ENCODE measurements around the gene HBA1. TPM values are rescaled to one million over a fixed set of nuclear protein-coding genes. Genes with fewer than 3 reads are reported as not detected.

The HBA1 gene
- total RNA-seq, 2 experiments from 2014 or later = not detected

- DNase-seq (ENCODE audit: low spot score) = peak; percentile 61
- no peak overlapping the region for H2AFZ ChIP-seq (ENCODE audit: low read length)
- no peaks in the 10 kb centered on the region for H3K9me2 ChIP-seq (ENCODE audit: insufficient read depth, low read length)
- no peak overlapping the region for H3K4me2 ChIP-seq (ENCODE audit: low read length)
- intact Hi-C loops (cut with micrococcal nuclease; ENCODE audit: unreplicated experiment) = loop anchor here (2.0 kb wide), 1 partner anchor 82 kb away; no protein-coding TSS in a partner anchor
- no peak overlapping the region for H3K27ac ChIP-seq (ENCODE audit: low read depth, low read length, poor library complexity, severe bottlenecking)
- no peaks in the 10 kb centered on the region for H3K9me3 ChIP-seq (ENCODE audit: low read length)
- no peaks in the 10 kb centered on the region for H3K4me1 ChIP-seq (ENCODE audit: insufficient read depth, low read length, poor library complexity, severe bottlenecking)
- ChIA-PET POLR2A (interaction anchor here (0.9 kb wide), 1 partner anchor 19 kb away, joined by 4 read pairs; no protein-coding TSS in a partner anchor), CTCF (ENCODE audit: unreplicated experiment) (no interaction called here)
- no peak overlapping the region for H3K4me3 ChIP-seq (ENCODE audit: low read depth, low read length, poor library complexity, severe bottlenecking)
- no TSS peak for BruUV-seq (replicated peaks)
- H4K20me1 ChIP-seq (ENCODE audit: insufficient read depth, low read length) = no peaks in the 10 kb centered on the region
- peaks cover 83% of the 10 kb centered on the region for H3K36me3 ChIP-seq (ENCODE audit: insufficient read depth, low read length)
- TF ChIP-seq, protein P1, sequence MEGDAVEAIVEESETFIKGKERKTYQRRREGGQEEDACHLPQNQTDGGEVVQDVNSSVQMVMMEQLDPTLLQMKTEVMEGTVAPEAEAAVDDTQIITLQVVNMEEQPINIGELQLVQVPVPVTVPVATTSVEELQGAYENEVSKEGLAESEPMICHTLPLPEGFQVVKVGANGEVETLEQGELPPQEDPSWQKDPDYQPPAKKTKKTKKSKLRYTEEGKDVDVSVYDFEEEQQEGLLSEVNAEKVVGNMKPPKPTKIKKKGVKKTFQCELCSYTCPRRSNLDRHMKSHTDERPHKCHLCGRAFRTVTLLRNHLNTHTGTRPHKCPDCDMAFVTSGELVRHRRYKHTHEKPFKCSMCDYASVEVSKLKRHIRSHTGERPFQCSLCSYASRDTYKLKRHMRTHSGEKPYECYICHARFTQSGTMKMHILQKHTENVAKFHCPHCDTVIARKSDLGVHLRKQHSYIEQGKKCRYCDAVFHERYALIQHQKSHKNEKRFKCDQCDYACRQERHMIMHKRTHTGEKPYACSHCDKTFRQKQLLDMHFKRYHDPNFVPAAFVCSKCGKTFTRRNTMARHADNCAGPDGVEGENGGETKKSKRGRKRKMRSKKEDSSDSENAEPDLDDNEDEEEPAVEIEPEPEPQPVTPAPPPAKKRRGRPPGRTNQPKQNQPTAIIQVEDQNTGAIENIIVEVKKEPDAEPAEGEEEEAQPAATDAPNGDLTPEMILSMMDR (conservative IDR thresholded peaks at IDR 0.05; ENCODE audit: low read length) = peak; percentile 73
- no peak for TF ChIP-seq EZH2phosphoT487 (IDR thresholded peaks at IDR 0.05; ENCODE audit: borderline replicate concordance, low read depth, low read length)
- H3K79me2 ChIP-seq (ENCODE audit: insufficient read depth, low read depth, low read length) = no peaks in the 10 kb centered on the region
Measured at GRCh38 chr16:188674-189073, 12.2 kb downstream of the HBA1 start.

GRCh38 chr16:189604-190186, 13.2 kb downstream of the HBA1 start:
- ChIA-PET CTCF (ENCODE audit: unreplicated experiment) (no interaction called here), POLR2A (no interaction called here)
- TF ChIP-seq, protein P1 (conservative IDR thresholded peaks at IDR 0.05; ENCODE audit: low read length) = no peak
- no peak for TF ChIP-seq EZH2phosphoT487 (IDR thresholded peaks at IDR 0.05; ENCODE audit: borderline replicate concordance, low read depth, low read length)
- no peaks in the 10 kb centered on the region for H3K79me2 ChIP-seq (ENCODE audit: insufficient read depth, low read depth, low read length)
- intact Hi-C loops (cut with micrococcal nuclease; ENCODE audit: unreplicated experiment) = loop anchor here (2.0 kb wide), 1 partner anchor 83 kb away; no protein-coding TSS in a partner anchor
- no peaks in the 10 kb centered on the region for H3K4me1 ChIP-seq (ENCODE audit: insufficient read depth, low read length, poor library complexity, severe bottlenecking)
- H3K4me3 ChIP-seq (ENCODE audit: low read depth, low read length, poor library complexity, severe bottlenecking) = no peak overlapping the region
- no peak for DNase-seq (ENCODE audit: low spot score)
- no peak overlapping the region for H3K4me2 ChIP-seq (ENCODE audit: low read length)
- H4K20me1 ChIP-seq (ENCODE audit: insufficient read depth, low read length) = no peaks in the 10 kb centered on the region
- no peaks in the 10 kb centered on the region for H3K9me3 ChIP-seq (ENCODE audit: low read length)
- peaks cover 88% of the 10 kb centered on the region for H3K36me3 ChIP-seq (ENCODE audit: insufficient read depth, low read length)
- H2AFZ ChIP-seq (ENCODE audit: low read length) = no peak overlapping the region
- H3K27ac ChIP-seq (ENCODE audit: low read depth, low read length, poor library complexity, severe bottlenecking) = no peak overlapping the region
- BruUV-seq (replicated peaks) = TSS peak; percentile 44
- no peaks in the 10 kb centered on the region for H3K9me2 ChIP-seq (ENCODE audit: insufficient read depth, low read length)

DNA sequence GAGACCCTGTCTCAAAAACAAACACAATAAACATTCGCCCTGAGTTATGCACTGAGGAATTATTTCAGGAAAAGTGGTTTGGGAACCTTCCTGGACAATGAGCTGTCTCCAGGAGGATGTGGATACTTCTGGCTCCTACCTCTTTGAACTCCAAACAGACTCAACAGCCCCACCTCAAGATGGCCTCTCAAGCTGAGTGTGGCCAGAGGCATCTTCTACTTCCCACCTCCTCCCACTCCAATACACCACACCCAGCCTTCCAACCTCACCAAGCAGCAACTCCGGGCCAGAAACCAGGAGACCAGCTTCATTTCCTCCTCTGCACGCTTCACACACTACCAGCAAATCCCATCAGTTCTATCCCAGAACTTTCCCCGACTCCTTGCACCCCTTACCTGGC, 15.4 kb downstream of the HBA1 start:
- no TSS peak for BruUV-seq (replicated peaks)
- POLR2A ChIA-PET = no interaction called here
- CTCF ChIA-PET (ENCODE audit: unreplicated experiment) = no interaction called here

More for the DNA sequence above, 15.4 kb downstream of the HBA1 start:
- no peak overlapping the region for H2AFZ ChIP-seq (ENCODE audit: low read length)
- intact Hi-C loops (cut with micrococcal nuclease; ENCODE audit: unreplicated experiment) = no loop called here
- H3K79me2 ChIP-seq (ENCODE audit: insufficient read depth, low read depth, low read length) = no peaks in the 10 kb centered on the region
- no peaks in the 10 kb centered on the region for H4K20me1 ChIP-seq (ENCODE audit: insufficient read depth, low read length)
- DNase-seq (ENCODE audit: low spot score) = no peak
- H3K4me1 ChIP-seq (ENCODE audit: insufficient read depth, low read length, poor library complexity, severe bottlenecking) = no peaks in the 10 kb centered on the region
- TF ChIP-seq, protein P1 (conservative IDR thresholded peaks at IDR 0.05; ENCODE audit: low read length) = no peak
- TF ChIP-seq EZH2phosphoT487 (IDR thresholded peaks at IDR 0.05; ENCODE audit: borderline replicate concordance, low read depth, low read length) = no peak
- peaks cover 99% of the 10 kb centered on the region for H3K36me3 ChIP-seq (ENCODE audit: insufficient read depth, low read length)
- no peak overlapping the region for H3K4me3 ChIP-seq (ENCODE audit: low read depth, low read length, poor library complexity, severe bottlenecking)
- H3K9me2 ChIP-seq (ENCODE audit: insufficient read depth, low read length) = no peaks in the 10 kb centered on the region
- no peaks in the 10 kb centered on the region for H3K9me3 ChIP-seq (ENCODE audit: low read length)
- H3K4me2 ChIP-seq (ENCODE audit: low read length) = no peak overlapping the region
- no peak overlapping the region for H3K27ac ChIP-seq (ENCODE audit: low read depth, low read length, poor library complexity, severe bottlenecking)
